Stimulated activated CD4-positive, alpha-beta T cell treated with anti-CD3 and anti-CD28 coated beads, Interleukin-4, amount 100 ng/mL, for 48 hours (primary cell): ENCODE measurements around the gene ACHE.
"Not testable (repeated sequence)": the region's sequence is repeated elsewhere in the genome, so short reads cannot be mapped to it uniquely, and the experiment has no call there.

Source experiments
- DNase-seq, 2 donors: peaks; one replicate each; pipeline ENCODE4 v3.0.0-alpha.2; 2020; ENCODE audit warnings: low read depth in 2 of 2

ACHE gene

DNA sequence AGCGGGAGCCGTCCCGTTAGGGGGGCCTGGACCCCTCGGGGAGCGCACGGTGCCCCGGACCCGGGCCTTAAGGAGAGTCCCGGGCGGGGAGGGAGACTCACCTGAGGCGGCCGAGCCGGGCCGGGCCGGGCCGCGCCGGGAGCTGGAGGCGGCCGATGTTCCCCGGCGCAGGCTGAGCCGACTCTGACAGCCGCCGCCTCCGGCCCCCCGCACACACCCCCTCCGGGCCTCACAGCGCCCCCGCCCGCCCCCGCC is at the start of gene ACHE:
ACHE (minus strand) TSS at position 188 of the 255 bp plus-strand sequence. CDS start 1,656 bp downstream, outside the sequence.
- no peak for DNase-seq

DNA sequence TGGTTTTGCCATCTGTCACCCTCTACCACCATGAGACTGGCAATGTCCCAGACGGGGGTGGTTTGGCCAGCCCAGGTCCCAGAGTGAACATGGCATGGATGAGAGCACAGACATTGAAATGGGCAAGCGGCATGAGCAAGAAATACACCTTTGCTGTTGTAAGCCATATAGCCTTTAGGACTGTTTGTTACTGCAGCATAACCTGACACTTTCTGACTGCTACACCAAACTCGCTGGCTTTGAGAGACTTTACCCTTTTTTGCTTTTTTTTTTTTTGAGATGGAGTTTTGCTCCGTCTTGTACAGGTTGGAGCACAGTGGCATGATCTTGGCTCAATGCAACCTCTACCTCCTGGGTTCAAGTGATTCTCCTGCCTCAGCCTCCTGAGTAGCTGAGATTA is 48.5 kb upstream of the ACHE start:
- no peak for DNase-seq

DNA sequence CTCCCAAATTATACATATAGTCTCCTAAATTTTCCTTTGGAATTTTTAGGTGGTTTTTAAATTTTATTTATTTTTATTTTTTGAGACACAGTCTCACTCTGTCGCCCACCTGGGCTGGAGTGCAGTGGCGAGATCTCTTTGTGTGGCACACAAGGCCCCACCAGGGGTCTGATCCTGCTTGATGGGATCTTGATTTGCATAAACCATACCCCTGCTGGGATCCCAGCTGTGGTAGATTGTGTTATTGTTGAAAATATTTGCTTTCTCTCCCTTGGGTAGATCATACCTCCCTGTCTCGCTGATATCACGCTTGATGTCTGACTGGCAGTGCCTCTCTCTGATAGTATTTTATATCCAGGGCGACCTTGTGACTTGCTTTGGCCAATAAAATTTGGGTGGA is 48.0 kb upstream of the ACHE start:
- no peak for DNase-seq

DNA sequence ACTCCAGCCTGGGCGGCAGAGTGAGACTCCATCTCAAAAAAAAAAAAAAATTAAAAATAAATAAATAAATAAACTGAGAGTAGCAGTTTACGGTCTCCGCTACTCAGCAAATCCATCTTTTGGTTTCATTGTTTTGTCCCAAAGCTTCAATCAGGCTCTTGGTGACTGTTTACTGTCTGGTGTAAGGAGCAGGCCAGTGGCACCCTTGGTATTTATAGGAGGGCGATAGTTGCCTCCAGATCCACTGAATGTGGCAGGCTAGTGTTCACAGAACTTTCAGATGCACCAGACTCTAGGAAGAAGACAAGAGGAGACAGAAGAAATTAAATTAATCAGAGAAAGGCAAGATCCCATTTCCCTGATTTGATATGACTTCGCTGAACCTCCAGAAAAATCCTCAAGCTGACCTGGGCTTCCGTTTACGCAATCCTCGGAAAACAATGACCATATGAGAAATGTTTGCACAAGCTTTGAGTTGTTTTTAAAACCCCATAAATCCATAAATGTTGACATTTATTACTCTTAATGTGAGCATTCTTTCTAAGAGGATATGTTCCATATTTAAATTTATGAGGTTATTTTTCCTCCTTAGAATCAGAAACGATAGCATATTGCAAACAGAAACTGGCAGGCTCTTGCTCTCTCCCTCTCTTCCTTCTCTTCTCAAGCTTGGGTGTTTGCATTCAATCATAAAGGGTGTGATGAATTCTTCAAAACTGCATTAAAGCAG is 46.5 kb upstream of the ACHE start:
- no peak for DNase-seq

DNA sequence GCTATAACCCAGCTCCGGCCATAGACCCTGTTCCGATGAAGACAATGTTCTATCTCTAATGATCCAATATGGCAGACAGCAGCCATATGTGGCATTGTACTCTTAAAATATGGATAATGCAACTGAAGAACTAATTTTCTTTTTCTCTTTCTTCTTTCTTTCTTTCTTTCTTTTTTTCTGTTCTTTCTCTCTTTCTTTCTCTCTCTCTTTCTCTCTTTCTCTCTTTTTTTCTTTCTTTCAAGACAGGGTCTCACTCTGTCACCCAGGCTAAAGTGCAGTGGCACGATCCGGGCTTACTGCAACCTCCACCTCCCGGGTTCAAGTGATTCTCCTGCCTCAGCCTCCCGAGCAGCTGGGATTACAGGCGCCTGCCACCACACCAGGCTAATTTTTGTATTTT is 40.5 kb upstream of the ACHE start:
- not testable (repeated sequence) for DNase-seq

DNA sequence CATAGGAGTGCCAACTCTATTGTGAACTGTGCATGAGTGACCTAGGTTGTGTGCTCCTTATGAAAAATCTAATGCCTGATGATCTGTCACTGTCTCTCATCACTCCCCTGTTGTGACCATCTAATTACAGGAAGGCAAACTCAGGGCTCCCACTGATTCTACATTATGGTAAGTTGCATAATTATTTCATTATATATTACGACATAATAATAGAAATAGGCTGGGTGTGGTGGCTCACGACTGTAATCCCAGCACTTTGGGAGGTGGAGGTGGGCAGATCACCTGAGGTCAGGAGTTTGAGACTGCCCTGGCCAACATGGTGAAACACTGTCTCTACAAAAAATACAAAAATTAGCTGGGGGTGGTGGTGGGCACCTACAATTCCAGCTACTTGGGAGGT is 39.7 kb upstream of the ACHE start:
- DNase-seq, result not testable (repeated sequence)

DNA sequence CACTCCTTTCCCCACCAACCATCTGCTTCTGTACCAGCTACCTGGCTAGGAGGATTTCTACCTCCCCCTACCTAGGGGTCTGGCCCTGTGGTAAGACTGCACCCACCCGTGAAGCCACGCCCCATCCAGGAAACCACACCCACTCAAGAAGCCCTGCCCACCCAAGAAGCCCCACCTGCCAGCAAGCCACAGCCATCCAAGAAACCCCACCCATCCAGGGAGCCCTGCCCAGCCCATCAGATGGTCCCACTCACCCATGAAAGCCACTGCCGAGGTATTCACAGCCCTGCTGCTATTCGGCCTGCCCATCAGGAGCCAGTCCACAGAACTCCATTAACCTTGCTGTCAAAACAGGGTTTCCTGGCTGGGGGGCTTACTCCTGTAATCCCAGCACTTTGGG is 38.0 kb upstream of the ACHE start:
- DNase-seq, result no peak

DNA sequence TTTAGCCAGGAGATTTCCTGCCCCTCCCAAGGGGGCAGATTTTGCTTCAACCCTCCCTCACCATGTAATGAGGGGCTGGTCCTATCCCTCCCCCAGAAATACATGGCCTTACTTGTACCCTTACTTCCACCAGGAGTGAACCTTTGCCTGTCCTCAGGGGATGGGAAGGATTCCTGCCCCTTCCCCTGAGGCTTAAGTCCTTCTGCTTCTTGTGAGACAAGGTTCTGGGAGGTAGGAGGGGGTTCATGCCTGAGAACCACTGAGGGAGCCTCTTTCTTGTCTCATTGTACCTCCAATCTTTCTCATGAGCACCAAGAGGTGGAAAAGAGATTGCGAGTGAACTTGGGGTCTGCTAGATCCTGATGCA is 34.1 kb upstream of the ACHE start:
- no peak for DNase-seq

DNA sequence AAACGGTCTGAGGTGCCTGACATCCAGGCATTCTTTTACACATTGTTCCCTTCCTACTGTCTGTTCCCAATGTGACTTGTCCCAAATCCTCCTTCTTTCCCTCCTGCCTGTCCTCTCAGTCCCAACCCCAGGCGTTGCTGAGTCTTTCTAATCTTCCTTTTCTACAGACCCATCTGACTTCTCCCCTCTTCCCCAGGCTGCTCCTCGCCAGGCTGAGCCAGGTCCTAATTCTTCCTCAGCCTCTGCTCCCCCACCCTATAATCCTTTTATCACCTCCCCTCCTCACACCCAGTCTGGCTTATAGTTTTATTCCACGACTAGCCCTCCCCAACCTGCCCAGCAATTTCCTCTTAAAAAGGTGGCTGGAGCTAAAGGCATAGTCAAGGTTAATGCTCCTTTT is 27.9 kb upstream of the ACHE start:
- not testable (repeated sequence) for DNase-seq

DNA sequence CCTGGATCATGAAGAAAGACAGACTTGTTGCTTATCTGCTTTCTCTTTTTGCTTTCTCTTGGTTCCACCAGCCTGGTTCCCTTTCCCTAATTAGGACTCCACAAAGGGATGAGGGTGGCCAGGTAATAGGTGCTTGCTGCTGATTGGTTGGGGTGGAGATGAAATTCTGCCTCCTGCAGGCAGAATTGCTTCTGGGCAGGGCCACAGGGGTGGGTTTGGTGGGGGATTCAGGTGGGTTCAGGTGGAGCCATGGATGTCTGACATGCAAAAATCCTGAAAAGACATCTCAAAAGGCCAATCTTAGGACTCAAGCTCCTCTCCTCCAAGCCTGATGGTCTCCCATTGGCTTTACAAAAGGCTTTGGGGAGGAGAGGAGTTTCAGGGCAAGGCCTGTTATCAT is 25.4 kb upstream of the ACHE start:
- no peak for DNase-seq

DNA sequence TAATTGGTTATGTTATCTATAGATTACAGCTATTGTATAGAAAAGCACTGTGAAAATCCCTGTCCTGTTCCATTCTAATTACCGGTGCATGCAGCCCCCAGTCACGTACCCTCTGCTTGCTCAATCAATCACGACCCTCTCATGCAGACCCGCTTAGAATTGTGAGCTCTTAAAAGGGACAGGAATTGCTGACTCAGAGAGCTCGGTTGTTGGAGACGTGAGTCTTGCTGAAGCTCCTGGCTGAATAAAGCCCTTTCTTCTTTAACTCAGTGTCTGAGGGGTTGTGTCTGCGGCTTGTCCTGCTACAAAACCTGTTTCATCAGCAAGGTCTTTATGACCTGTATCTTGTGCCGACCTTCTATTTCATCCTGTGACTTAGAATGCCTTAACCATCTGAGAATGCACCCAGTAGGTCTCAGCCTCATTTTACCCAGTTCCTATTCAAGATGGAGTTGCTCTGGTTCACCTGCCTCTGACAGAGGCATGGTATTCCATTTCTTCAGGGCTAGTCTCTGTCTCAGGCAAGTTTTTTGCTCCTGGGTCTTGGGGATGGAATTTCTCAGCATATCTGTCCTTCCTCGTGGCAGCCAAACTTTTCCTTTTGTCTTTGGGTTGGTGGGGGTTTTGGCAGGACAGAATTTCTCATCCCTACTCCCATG is 24.2 kb upstream of the ACHE start:
- DNase-seq, result not testable (repeated sequence)

DNA sequence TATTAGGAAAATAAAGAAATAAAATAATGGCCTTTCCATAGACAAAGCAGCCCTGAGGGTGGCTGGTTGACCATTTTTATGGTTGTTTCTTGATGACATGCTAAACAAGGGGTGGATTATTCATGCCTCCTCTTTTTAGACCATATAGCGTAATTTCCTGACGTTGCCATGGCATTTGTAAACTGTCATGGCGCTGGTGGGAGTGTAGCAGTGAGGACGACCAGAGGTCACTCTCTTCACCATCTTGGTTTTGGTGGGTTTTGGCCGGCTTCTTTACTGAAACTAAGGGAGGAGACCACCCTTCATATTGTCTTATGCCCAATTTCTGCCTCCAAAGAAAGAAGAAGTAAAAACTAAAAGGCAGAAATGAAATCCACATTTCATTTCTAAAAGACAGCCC is 23.6 kb upstream of the ACHE start:
- DNase-seq, result not testable (repeated sequence)

DNA sequence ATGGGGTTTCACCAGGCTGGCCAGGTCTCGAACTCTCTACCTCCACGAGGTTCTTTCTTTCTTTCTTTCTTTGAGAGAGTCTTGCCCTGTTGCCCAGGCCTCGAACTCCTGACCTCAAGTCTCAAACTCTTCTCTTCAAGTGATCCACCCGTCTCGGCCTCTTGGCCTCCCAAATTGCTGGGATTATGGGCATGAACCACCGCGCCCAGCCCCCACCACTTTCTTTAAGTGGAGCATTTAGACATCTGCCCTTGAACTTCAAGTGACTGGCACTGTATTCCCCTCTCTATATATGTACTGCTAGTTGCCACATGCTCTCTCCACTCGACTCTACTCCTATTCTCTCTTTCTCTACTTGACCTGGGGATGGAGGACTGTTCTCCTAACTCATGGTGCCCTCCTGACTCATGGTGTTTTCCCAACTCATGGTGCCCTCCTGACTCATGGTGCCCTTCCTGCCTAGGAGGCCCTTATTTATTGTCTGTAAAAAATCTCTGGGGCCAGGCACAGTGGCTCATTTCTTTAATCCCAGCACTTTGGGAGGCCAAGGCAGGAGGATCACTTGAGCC is 19.3 kb upstream of the ACHE start:
- no peak for DNase-seq

DNA sequence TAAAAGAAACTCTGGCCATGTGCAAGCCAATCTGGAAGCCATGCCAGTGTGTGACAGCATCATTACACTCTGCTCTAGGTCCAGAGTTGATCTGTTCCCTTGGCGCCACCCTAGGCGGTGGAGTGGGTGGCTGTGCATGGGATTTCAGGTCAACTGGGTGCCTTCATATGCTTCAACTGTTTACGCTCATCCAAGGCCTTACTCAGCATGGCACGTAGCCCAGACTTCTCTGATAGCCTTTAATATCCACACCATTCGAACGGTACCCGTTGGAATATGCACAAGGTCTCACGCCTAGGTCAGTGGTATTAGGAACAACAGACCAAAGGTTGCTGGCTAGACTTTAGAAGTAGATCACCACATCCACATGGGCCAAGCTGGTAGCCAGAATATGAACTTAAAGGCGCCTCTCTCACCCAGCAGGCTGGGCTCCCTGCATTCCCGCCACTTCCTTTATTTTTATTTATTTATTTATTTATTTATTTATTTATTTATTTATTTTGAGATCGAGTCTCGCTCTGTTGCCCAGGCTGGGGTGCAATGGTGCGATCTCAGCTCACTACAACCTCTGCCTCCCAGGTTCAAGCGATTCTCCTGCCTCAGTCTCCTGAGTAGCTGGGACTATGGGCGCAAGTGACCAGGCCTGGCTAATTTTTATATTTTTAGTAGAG is 18.7 kb upstream of the ACHE start:
- DNase-seq, result no peak

DNA sequence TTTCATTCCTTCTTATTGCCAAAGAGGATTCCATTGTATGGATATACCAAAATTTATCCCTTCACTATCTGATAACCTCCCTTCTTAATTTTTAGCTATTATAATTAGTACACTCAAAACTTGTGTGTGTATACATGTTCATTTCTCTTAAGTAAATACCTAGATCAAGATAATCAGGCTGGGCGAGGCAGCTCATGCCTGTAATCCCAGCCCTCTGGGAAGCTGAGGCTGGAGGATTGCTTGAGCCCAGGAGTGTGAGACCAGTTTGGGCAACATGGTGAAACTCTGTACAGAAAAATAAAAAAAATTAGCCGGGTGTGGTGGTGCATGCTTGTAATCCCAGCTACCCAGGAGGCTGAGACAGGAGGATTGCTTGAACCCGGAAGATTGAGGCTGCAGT is 15.8 kb upstream of the ACHE start:
- no peak for DNase-seq

DNA sequence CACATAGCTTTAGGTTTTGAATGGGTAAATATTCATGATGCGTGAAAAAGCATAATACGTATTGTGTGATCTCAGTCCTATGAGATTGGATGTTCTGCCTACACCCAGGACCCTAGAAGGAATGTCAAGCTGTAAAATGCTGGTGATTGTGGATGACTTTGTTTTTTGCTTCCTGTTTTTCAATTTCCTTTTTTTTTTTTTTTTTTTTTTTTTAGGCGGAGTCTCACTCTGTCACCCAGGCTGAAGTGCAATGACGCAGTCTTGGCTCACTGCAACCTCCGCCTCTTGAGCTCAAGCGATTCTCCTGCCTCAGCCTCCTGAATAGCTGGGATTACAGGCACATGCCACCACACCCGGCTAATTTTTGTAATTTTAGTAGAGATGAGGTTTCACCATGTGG is 14.8 kb upstream of the ACHE start:
- DNase-seq, result not testable (repeated sequence)

DNA sequence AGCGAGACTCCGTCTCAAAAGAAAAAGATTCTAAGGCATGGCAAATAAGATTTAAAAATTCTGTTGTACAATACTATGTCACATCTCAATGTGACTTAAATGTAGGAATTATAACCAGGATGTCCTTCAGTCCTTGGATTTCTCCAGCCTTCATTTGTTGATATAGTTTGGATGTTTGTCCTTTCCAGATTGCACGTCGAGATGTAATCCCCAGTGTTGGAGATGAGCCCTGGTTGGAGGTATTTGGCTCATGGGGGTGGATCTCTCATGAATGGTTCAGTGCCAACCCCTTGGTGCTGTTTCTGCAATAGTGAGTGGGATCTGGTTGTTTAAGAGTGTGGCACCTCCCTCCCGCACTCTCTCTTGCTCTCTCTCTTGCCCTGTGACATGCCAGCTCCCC is 12.8 kb upstream of the ACHE start:
- no peak for DNase-seq

DNA sequence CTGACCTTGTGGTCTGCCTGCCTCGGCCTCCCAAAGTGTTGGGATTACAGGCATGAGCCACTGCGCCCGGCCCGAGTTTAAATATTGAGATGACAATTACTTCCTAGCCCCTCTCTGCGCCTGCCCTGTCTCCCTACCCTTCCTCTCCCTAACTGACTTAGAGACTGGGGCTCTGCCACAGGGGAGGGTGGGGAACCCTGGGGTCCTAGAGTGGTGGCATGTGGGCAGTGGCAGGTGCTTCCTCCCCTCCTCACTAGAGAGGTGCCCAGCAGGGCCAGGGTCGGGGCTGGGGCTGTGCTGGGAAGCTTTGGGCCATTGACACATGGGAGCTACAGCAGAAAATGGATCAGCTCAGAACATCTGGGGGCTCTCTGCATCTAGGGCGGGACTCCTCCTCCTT is 7.0 kb upstream of the ACHE start:
- DNase-seq, result no peak

DNA sequence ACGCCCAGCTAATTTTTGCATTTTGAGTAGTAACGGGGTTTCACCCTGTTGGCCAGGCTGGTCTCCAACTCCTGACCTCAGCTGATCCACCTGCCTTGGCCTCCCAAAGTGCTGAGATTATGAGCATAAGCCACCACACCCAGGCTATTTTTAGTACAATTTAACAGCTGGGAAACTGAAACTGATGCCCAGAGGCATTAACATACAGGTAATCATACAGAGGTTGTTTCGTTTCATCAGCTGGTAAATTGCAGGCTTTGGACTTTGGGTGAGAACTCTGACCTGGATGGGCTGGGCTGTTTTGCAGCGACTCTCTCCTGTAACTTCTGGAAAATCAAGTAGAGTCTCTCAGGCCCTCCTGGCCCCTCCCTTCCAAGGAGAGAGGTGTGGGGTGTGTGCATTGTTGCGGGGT is 6.2 kb upstream of the ACHE start:
- no peak for DNase-seq

DNA sequence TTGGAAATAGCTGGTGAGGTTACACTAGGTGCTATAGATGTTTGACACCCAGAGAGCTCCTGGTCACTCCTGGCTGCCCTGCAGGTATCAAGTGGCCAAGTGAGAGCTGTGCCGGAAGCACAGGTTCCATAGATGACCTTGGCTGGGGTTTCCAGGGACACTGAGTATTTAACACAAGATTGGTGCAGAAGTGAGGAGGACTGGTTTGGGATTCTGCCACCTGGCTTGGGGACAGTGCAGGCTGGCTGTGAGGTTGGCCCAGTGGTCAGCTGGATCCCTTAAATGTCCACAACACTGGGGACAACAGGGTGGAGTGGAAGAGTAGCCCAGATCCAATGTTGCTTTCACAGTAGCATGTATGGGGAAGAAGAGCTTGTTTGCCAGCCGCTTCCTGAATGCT is 5.3 kb upstream of the ACHE start:
- DNase-seq, result no peak

DNA sequence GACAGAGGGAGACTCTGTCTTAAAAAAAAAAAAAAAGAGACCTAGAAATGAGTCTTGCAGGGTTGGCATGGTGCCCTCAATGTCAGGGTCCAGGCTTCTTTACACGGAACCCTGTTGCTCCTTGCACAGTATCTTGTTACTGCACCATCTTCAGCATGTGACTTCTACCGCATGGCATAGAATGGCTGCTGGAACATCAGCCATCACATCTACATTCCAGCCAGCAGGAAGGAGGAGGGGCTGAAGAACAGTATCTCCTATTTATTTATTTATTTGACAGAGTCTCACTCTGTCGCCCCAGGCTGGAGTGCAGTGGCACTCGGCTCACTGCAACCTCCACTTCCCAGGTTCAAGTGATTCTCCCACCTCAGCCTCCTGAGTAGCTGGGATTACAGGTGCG is 3.7 kb upstream of the ACHE start:
- no peak for DNase-seq

DNA sequence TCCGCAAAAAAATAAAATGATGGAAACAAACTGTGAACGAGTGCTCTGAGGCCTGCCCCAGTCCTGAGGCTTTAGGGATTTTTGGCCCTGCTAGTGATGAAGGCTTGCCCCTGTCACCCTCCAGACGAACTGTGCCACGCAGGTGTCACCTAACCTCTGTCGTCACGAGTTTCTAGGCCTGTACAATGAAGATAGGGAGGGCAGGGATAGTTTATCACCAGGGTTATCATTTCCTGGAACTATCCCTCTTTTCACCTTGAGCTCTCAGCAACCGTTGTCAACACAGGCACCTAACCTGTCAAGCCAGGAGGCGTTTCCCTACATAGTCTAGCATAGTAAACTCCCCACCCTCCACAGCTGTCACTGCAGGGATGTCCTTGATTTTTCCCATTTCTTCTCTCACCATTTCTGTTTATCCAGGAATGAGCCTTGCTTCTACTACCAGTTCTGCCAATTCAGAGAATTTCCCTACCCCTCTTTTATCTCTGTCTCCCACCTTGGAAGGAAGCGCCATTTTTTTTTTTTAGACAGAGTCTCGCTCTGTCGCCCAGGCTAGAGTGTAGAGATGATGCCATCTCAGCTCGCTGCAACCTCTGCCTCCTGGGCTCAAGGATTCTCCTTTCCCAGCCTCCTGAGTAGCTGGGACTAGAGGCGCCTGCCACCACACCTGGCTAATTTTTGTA is 2.2 kb upstream of the ACHE start:
- no peak for DNase-seq
